K562 (cell line): ENCODE data around the gene EIF1. TPM values are rescaled to one million over a fixed set of nuclear protein-coding genes. Genes with fewer than 3 reads are reported as not detected.

Source experiments
- ATF4 ChIP-seq: fragments of 450-650 bp; formaldehyde crosslinking; IDR thresholded peaks from 2 replicates; pipeline ENCODE4 v1.4.0; 2022; ENCODE audit warnings: mild to moderate bottlenecking, moderate library complexity
- DNMT1 ChIP-seq: fragments of 450-650 bp; IDR thresholded peaks from 2 replicates; pipeline ENCODE4 v1.6.1; 2016; ENCODE audit warnings: antibody characterized with exemption, mild to moderate bottlenecking
- ELF2 ChIP-seq: fragments of 250-450 bp; sonication (Bioruptor Pico); IDR thresholded peaks from 2 replicates; pipeline ENCODE4 v1.5.0; 2021; ENCODE audit warnings: mild to moderate bottlenecking
- FUS ChIP-seq: fragments of 200-400 bp; formaldehyde crosslinking; optimal IDR thresholded peaks from 2 replicates; pipeline ENCODE3; 2017; ENCODE audit warnings: low read depth, low read length
- JUND ChIP-seq, 2 experiments: IDR thresholded peaks; 2 replicates in 1 of 2; 3 replicates in 1 of 2; pipeline ENCODE4 v1.6.1; 2011; ENCODE audit warnings: borderline replicate concordance in 2 of 2, low read depth in 2 of 2, low read length in 2 of 2, improper control_type of control experiment in 1 of 2, missing biosample characterization in 1 of 2, missing genetic modification characterization in 1 of 2, missing genetic modification reagents in 1 of 2
- KLF6 ChIP-seq: fragments of 250-450 bp; sonication (Bioruptor Pico); IDR thresholded peaks from 2 replicates; pipeline ENCODE4 v1.4.0; 2020; ENCODE audit warnings: mild to moderate bottlenecking, moderate library complexity, borderline replicate concordance
- MLX ChIP-seq, 2 experiments: fragments of 450-650 bp in 1 of 2; sonication (generic) in 1 of 2; formaldehyde crosslinking; conservative IDR thresholded peaks; 2 replicates each; pipeline versions ENCODE4 v1.4.0 to v1.8.1; 2020 to 2022; ENCODE audit warnings: mild to moderate bottlenecking in 1 of 2, missing genetic modification reagents in 1 of 2
- NFIC ChIP-seq: fragments of 450-650 bp; IDR thresholded peaks from 2 replicates; pipeline ENCODE4 v1.6.1; 2017; ENCODE audit warnings: mild to moderate bottlenecking, inconsistent platforms
- NRF1 ChIP-seq, 2 experiments: fragments of 450-650 bp; IDR thresholded peaks in 1 of 2; conservative IDR thresholded peaks in 1 of 2; 2 replicates each; pipeline ENCODE4 v1.6.1; 2014; ENCODE audit warnings: mild to moderate bottlenecking in 2 of 2
- PML ChIP-seq: IDR thresholded peaks from 2 replicates; pipeline ENCODE4 v1.6.1; 2012; ENCODE audit warnings: low read length, inconsistent platforms
- PTRF ChIP-seq: fragments of 450-650 bp; IDR thresholded peaks from 2 replicates; pipeline ENCODE4 v1.6.1; 2016; ENCODE audit warnings: mild to moderate bottlenecking, missing genetic modification characterization, missing compliant biosample characterization
- RAD21 ChIP-seq, 2 experiments: fragments of 250-450 bp in 1 of 2; fragments of 450-650 bp in 1 of 2; sonication (Bioruptor Pico) in 1 of 2; formaldehyde crosslinking in 1 of 2; IDR thresholded peaks in 1 of 2; conservative IDR thresholded peaks in 1 of 2; 2 replicates each; pipeline versions ENCODE4 v1.4.0 to v1.8.0; 2020 to 2022; ENCODE audit warnings: mild to moderate bottlenecking in 2 of 2, moderate library complexity in 1 of 2
- RB1 ChIP-seq: fragments of 450-650 bp; IDR thresholded peaks from 2 replicates; pipeline ENCODE4 v1.6.1; 2017; ENCODE audit warnings: low read depth, mild to moderate bottlenecking
- ZBED1 ChIP-seq: IDR thresholded peaks from 2 replicates; pipeline ENCODE4 v1.6.1; 2014
- ZNF23 ChIP-seq: fragments of 250-450 bp; sonication (Bioruptor Pico); IDR thresholded peaks from 2 replicates; pipeline ENCODE4 v1.4.0; 2020; ENCODE audit warnings: mild to moderate bottlenecking
- ZNF263 ChIP-seq: sonication (generic); formaldehyde crosslinking; IDR thresholded peaks from 2 replicates; pipeline ENCODE4 v1.8.0; 2022; ENCODE audit warnings: mild to moderate bottlenecking, missing genetic modification reagents, borderline replicate concordance
- ZNF695 ChIP-seq: fragments of 450-650 bp; formaldehyde crosslinking; IDR thresholded peaks from 2 replicates; pipeline ENCODE4 v1.4.0; 2020; ENCODE audit warnings: mild to moderate bottlenecking, moderate library complexity
- polyA plus RNA-seq, 8 experiments: library from polyadenylated mRNA; depleted of rRNA in 4 of 8; stranded (reverse) in 5 of 8; unstranded in 3 of 8; fragments of >200 nt; fragmentation: Nextera tagmentation in 2 of 8; fragmentation: Illumina TruSeq in 1 of 8; extraction: Ambion mirVana in 2 of 8; extraction: Trizol in 1 of 8; gene quantifications; 2 replicates each; pipeline versions ENCODE4 v1.2.1 to v1.2.3, GENCODE V29; 2011 to 2014; ENCODE audit warnings: inconsistent platforms in 1 of 8, missing spikeins in 1 of 8
- total RNA-seq, 7 experiments: library from RNA; depleted of rRNA in 6 of 7; stranded (reverse); fragments of >200 nt in 6 of 7; fragmentation: Illumina TruSeq in 2 of 7; extraction: Trizol in 2 of 7; gene quantifications; 2 replicates each; pipeline versions ENCODE4 v1.2.1 to v1.2.3, GENCODE V29; 2011 to 2021; ENCODE audit warnings: low replicate concordance in 1 of 7
- TF ChIP-seq, protein P1 (sequence below): fragments of 250-450 bp; sonication (Bioruptor Pico); IDR thresholded peaks from 2 replicates; pipeline ENCODE4 v1.8.0; 2021; ENCODE audit warnings: mild to moderate bottlenecking, moderate library complexity
- TF ChIP-seq, protein P2 (sequence below): sonication (generic); IDR thresholded peaks from 2 replicates; pipeline ENCODE4 v1.6.1; 2016

The EIF1 gene
- total and polyA plus RNA-seq, 9 of the 15 experiments (the other 6 are each of a cell fraction or from before 2014, with no cell fraction given), result 67.0 to 1,204 (median 320) TPM

- TF ChIP-seq, protein P1, sequence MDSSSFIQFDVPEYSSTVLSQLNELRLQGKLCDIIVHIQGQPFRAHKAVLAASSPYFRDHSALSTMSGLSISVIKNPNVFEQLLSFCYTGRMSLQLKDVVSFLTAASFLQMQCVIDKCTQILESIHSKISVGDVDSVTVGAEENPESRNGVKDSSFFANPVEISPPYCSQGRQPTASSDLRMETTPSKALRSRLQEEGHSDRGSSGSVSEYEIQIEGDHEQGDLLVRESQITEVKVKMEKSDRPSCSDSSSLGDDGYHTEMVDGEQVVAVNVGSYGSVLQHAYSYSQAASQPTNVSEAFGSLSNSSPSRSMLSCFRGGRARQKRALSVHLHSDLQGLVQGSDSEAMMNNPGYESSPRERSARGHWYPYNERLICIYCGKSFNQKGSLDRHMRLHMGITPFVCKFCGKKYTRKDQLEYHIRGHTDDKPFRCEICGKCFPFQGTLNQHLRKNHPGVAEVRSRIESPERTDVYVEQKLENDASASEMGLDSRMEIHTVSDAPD (CRISPR knock-in tag), result no peak
- no peak for TF ChIP-seq PML
- peak; percentile 63; the same call in 1 of the 2 replicates for TF ChIP-seq NFIC
- TF ChIP-seq RAD21 (CRISPR knock-in tag; conservative IDR thresholded peaks at IDR 0.05 in 1 of 2, IDR thresholded peaks at IDR 0.05 in 1 of 2), result peak; percentile 32 to 34
- TF ChIP-seq FUS, result no peak
- peak; percentile 74 for TF ChIP-seq JUND (IDR thresholded peaks at IDR 0.05; ENCODE audit: borderline replicate concordance, low read depth, low read length)
- no peak for TF ChIP-seq JUND (tag; IDR thresholded peaks at IDR 0.05; ENCODE audit: borderline replicate concordance, low read depth, low read length)
- TF ChIP-seq ATF4 (CRISPR knock-in tag), result no peak
- TF ChIP-seq ZNF695 (CRISPR knock-in tag), result no peak
- no peak for TF ChIP-seq NRF1 (conservative IDR thresholded peaks at IDR 0.05 in 1 of 2, IDR thresholded peaks at IDR 0.05 in 1 of 2)
- no peak for TF ChIP-seq ELF2 (CRISPR knock-in tag)
- no peak for TF ChIP-seq ZNF23
- 0 out of 4 replicates have a peak, but pooled peaks of 1 of the 2 experiments have one; percentile 40 for TF ChIP-seq MLX (CRISPR knock-in tag; conservative IDR thresholded peaks at IDR 0.05)
- no peak for TF ChIP-seq ZBED1
- TF ChIP-seq, protein P2, sequence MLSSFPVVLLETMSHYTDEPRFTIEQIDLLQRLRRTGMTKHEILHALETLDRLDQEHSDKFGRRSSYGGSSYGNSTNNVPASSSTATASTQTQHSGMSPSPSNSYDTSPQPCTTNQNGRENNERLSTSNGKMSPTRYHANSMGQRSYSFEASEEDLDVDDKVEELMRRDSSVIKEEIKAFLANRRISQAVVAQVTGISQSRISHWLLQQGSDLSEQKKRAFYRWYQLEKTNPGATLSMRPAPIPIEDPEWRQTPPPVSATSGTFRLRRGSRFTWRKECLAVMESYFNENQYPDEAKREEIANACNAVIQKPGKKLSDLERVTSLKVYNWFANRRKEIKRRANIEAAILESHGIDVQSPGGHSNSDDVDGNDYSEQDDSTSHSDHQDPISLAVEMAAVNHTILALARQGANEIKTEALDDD, result no peak
- TF ChIP-seq KLF6 (CRISPR knock-in tag), result no peak
- 0 out of 2 replicates have a peak, but pooled peaks have one; percentile 2 for TF ChIP-seq ZNF263 (CRISPR knock-in tag)
- TF ChIP-seq RB1, result 0 out of 2 replicates have a peak, but pooled peaks have one; percentile 5
- no peak for TF ChIP-seq DNMT1
- TF ChIP-seq PTRF (tag), result 0 out of 2 replicates have a peak, but pooled peaks have one; percentile 20
Measured at GRCh38 chr17:41687828-41688640, 651 bp upstream of the EIF1 start (continued).
